Activated CD4-positive, alpha-beta T cell treated with anti-CD3 and anti-CD28 coated beads, Interleukin-2, amount 50 U/mL, for 48 hours (primary cell): Measurements from ENCODE around the gene NAAA.
"Not testable (repeated sequence)": the region's sequence is repeated elsewhere in the genome, so short reads cannot be mapped to it uniquely, and the experiment has no call there.

Experiments
- DNase-seq, 2 experiments: peaks; one replicate each; pipeline ENCODE4 v3.0.0-alpha.2; 2020

Gene NAAA

DNA sequence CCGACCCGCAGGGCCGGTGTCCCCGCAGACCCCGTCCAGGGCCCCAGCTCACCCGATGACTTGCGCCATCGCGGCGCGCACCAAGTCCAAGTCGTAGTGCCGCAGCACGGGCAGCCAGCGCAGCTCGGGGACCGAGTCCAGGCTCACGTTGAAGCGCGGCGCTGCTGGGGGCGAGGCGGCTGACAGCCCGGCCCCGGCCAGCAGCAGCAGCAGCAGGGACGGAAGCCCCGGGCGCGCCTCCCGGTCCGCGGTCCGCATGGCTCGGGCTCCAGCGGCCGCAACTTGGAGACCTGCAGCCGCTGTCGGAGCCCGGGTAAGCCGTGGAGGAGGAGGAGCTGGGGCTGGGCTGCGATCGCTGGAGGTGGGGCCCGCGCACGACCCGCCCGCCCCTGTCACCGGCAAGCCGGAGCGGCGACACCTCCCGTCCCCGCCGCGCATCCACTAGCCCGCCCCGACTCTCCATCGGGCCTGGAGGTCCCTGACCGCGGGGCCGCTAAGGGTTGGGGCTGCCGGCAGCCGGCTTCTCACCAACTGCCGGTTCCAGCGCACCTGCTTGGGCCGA is at the start of gene NAAA:
Gene NAAA (minus strand): TSS at position 322 of the 562 bp plus-strand sequence. CDS start 64 bp downstream, at position 258.
- peak; percentile 81 to 85 for DNase-seq

DNA sequence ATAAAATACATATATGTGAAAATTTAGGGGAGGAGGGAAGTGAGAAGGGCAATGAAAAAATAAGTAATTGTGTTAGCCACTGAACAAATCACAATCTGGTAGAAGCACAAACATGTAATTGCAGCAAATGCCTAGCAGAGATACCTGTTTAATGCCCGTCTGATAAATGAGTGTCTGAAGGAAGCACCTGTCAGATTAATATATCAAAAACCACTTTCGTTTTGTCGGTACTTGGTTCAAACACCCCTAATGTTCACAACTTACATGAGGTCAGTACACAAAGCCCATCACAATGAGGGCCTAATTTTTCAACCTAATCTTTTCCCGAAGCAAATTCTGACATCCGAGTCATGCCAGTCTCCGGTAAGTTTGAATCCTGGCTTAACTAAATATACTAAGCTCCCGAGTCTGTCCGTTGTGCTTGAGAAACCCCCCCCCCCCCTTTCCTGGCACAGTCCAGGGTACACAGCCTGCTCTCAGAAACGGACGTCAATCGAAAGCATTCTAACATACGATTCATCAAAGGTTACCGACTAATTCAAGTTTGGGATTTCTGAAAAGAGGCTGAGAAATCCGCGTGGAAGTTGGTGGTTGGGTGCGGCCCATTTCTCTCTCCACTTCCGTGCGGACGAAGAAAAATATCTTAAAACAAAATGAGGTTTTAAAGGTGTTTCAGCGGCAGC is 49.2 kb upstream of the NAAA start:
- no peak for DNase-seq

DNA sequence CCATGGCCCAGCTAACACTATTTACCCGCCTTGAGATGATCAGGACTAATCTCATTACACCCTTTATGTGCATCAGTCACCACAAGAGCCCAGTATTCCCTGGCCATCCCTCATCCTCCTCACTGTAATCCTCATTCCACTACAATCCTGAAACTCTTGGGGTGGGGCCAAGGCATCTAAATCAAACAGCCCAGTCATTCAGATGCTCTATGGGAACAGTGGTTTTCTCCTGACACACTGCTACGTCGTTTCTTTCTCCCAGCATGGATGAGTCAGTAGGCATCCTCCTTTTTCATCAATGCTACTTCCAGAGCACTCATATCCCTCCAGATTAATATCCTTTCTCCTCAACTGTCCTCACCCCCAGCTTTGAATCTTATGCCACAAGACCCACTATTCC is 44.3 kb upstream of the NAAA start:
- DNase-seq = no peak

DNA sequence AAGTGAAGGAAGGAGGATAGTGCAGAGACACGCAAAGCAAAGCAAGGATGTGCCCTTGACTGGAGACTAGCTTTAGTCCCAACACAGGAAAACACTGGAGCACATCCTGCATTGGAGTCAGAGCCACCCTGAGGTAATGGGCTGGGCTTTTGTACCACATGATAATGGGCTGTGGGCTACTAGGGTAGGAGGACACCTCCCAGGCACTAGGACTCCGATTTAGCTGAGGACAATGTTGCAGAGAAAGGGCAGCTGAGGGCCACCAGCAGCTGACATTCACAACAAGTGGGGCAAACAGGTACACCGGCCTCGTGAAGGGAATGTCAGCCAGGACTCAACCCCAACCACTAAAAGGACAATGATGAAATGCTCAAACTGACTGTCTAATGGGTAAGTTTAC is 39.8 kb upstream of the NAAA start:
- DNase-seq = no peak

DNA sequence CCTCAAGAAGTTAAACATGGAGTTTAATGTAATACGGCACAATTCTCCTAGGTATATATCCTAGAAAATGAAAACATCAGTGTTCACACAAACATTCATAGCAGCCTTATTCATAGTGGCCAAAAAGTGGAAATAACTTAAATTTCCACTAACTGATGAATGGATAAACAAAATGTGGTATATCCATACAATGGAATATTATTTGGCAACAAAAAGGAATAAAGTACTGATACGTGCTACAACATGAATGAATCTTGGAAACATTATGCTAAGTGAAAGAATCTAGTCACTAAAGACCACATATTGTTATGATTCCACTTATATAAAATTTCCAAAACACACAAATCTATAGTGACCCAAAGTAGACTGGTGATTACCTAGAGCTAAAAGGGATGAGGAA is 35.4 kb upstream of the NAAA start:
- no peak for DNase-seq

DNA sequence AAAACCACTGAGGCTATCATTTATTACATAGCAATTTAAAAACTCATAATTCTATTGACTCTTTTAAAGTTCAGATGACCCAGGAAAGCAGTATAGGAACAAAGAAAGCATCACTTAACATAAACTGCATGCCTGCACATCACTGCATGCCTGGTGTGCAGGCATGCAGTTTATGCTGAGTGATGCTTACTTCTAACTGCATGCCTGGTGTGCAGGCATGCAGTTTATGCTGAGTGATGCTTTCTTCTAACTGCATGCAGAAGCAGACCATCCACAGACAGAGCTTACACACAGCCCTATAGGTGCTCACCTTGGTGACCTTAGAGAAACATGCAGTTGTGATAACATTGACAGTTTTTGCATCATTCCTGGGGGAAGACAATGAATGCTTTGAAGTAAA is 33.0 kb upstream of the NAAA start:
- no peak for DNase-seq

DNA sequence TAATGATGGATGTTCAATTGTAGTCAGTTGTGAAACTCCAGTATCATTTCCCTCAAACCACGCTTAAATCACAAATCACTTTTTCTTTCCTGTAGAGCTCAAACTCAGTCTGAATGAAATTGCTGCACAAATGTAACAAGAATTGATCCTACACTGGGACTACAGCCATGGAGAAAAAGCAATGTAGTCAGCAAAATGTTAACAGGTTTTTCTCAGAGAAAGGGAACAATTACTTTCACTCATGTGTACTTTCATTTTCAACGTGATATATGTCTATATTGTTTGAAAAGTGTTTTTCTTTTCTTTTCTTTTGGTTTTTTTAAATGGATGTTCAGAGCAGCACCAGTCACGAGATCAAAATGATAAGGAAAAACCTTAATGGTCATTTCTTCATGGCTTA is 27.3 kb upstream of the NAAA start:
- DNase-seq = no peak

DNA sequence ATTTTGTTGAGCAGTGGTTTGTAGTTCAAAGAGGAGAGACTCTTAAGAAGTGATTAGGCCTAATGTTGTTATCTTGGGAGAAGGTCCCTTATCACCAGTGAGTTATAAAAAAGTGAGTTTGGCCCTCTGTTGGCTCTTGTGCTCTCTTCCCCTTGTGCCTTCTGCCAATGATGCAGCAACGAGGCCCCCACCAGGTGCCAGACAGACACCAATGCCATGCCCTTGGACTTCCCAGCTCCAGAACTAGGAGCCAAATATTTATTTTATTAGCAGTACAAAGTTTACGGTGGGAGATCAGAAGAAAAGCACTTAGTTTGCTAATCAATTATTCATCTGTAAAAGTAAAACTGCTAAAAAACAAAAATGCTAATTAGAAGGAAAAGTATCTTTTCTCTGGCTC is 22.7 kb upstream of the NAAA start:
- no peak for DNase-seq

DNA sequence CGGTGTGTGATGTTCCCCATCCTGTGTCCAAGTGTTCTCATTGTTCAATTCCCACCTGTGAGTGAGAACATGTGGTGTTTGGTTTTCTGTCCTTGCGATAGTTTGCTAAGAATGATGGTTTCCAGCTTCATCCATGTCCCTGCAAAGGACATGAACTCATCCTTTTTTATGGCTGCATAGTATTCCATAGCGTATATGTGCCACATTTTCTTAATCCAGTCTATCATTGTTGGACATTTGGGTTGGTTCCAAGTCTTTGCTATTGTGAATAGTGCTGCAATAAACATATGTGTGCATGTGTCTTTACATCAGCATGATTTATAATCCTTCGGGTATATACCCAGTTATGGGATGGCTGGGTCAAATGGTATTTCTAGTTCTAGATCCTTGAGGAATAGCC is 21.3 kb upstream of the NAAA start:
- not testable (repeated sequence) for DNase-seq

DNA sequence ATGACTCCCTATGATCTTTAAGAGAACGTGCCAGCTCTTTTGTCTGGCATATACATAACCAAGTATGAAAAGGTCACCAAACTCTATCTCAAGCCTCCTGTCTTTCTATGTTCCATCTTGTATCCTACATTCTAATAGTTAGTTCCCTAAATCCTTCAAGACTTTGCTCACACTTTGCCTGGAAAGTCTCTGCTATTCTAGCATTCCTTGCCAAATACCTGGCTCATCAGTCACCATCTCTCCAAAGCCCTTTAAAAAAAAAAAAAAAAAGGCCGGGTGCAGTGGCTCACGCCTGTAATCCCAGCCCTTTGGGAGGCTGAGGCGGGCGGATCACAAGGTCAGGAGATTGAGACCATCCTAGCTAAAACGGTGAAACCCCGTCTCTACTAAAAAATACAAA is 17.7 kb upstream of the NAAA start:
- not testable (repeated sequence) for DNase-seq

DNA sequence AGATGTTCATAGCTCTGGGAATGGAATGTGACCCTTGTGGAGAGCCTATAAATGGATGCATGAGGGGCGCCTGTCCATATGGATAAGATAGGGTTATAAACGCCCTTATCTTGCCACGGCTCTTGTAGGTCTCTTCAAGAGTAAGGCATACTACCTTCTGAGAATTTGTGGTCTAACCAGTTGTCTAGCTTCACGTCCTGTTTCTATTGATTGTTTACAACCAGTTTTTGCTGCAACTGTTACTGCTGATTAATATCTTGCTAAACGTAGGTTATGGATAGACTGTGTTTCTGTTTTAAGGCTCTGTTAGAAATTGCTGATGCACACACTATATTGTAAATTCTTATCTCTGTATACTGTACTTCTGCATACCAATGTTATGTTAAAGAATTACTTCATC is 14.0 kb upstream of the NAAA start:
- not testable (repeated sequence) for DNase-seq

DNA sequence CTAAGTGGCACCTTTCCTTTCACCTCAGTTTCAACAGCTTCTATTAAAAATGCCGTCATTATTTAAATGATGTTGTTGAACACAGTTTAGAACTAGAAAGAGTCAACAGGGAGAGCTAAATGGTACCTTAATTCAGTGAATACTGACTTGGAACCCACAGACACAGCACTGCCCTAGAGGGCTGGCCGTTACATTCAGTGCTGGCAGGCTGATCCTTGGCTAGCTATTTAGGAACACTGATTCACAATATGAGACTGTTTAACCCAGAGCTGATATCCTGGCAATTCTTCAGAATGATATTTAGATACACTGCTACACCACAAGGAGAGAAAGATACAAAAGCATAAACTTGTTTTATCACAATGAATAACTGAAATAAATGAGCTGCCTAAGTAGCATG is 12.7 kb upstream of the NAAA start:
- DNase-seq = no peak

DNA sequence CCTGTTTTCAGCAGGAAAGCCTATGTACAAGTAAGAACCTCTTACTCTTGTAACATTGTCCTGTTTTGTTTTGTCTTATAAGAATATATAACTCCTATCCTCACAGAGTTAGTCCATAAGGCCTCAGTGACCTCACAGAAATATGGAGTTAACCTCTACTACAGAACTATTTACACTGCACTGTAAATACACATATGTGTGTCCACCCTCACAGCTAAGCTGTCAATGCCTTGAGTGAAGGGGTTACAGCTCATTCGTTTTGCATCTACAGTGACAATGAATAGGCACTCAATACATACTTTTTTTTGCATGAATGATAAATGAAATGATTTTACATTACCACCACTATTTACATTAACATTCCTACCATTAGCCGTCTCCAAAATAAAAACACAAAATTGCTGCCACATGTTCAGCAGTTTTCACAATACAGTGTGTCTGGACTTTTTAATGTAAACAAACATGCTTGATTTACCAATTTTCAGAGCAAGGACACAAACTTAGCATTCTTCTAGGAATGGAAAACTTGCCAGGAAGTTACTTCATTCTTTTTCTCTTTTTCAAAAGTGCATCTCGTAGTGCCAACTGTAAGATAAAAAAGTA is 9.5 kb upstream of the NAAA start:
- DNase-seq = no peak

DNA sequence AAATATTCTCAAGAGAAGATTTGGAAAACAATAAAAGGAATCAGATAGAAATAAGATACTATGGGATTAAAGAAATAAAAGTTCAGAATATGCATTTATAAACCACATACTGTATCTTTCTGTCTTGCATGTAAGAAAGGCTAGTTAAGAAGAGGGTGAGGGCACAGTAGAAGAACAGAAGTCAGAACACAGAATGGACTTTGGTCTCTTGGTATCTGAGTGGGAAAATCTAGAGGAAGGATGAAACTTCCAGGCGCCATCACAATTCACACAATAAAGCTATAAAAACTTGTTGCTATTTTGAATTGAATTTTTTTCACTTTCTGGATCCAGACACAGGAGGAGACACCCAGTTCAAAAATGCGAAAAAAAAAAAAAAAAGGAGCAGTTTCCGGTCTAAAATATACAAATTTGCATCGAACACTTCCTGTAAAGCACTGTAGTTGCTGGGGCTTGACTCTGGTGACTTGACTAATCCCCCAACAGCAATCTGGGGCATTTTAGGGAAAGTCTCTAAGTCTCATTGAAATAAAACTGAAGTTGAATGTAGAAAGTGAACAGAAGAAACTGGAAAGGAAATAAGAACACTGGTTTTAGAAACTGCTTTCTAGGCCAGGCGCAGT is 8.1 kb upstream of the NAAA start:
- no peak for DNase-seq

DNA sequence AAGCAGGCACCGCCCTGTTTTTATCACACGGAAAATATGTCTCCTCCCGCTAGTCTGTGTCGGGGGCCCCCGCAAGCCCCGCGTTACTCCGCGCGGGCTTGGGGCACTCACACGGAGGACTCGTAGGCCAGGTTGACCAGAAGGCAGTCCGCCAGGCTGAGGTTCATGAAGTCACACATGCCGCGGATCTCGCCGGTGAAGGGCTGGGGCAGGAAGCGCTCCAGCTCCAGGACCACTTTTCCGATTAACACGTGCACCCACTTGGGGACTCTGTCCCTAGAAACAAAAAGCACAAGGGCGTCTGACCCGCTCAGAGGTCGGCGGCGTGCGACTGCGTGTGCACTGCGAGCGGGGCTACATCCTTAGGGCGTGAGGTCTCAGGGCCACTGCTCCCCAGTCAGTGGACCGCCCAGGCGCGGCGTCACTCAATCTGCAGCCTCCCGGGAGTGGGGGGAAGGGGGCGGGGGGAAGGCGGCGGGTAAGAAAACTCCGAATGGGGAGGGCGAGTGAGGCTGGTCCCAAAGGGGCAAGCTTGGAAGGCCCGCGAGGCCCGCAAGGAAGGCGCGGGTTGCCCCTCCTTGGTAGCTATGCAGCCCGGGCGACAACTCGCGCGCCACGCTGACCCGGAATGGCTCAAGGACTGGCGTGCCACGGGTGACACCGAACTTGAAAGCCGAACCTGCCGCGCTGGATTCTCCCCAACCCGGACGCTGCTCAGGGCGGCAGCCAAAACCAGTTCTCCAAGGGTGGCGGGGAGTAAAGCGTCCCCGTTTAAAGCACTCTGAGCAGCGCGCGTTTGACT is 722 bp downstream of the NAAA start:
- peak; percentile 81 to 85 for DNase-seq

DNA sequence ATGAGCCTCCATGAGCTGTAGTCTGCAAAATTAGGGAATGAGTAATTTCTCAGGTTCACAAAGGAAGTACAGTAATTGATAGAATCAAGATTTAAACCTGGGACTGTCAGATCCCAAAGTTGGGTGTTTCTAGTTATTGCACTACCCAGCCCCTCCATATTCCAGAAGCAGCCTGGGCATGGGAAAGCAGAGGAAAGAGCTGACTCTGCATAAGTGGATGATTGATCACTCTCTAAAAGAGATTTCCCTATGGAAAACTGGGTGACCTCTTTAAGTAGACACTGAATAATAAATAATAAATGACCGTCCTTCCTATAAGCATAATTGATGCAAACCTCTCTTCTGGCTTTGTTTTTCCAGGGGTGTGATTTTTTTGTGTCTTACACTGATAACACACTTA is 5.2 kb downstream of the NAAA start:
- no peak for DNase-seq

DNA sequence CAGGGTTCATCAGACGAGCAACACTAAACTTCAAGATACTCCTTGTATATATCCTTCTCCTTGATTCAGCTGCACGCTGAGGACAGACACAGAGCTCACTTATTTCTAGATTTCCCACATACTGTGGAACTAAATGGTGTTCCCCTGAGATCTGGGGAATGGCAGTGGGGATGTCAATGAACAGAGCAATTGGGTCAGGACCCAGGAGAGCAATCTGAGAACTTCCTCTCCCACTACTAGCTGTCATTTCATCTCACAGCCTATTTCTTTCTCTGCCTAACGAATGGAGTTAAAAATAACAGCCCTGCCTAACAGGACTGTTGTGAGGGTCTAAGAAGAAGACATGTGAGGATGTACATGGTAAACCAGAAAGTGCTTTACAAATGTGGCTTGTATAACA is 10.7 kb downstream of the NAAA start:
- DNase-seq = no peak

DNA sequence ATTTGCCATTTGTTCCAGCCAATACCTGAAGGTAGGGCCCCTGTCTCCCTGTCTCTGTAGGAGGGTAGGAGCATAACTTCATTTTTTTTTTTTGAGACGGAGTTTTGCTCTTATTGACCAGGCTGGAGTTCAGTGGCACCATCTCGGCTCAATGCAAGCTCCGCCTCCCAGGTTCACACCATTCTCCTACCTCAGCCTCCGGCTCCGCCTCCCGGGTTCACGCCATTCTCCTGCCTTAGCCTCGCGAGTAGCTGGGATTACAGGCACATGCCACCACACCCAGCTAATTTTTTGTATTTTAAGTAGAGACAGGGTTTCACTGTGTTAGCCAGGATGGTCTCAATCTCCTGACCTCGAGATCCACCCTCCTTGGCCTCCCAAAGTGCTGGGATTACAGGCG is 15.9 kb downstream of the NAAA start:
- not testable (repeated sequence) for DNase-seq

DNA sequence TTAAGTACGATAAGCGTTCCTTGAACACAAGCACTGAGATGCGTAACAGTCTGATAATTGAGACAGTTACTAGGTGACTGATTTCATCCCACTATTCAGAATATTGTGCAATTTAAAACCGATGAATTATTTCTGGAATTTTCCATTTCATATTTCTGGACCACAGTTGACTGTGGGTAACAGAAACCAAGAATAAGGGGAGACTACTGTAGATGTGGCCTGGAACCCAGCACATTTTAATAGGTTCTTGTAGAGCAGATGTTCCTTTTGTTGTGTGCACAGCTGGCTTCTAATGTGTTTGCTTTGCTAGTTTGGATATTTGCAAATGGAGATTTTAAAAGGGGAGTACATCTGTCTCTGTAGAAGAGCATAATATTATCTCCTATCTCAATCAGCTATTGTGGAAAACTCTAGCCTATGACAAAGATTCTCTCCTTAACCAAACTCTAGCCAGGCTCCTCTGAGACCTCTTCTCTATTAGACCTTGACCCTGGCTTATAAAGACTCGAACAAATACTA is 16.4 kb downstream of the NAAA start:
- DNase-seq = no peak

DNA sequence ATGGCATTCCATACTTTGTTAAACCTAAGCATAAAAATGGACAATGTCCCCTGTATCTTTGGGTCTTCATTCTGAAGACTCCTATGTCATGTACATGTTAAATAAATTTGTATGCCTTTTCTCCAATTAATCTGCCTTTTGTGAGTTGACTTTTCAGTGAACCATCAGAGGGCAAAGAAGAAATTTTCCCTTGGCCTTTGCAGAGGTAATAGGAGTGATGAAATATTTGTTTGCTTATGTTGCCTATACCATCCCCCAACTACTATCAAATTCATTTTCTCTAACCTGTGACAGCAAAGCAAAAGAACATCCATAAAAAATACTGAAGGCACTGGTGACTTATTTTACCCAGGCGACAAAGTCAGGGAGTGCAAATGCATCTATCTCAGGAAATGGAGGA is 18.2 kb downstream of the NAAA start:
- no peak for DNase-seq

DNA sequence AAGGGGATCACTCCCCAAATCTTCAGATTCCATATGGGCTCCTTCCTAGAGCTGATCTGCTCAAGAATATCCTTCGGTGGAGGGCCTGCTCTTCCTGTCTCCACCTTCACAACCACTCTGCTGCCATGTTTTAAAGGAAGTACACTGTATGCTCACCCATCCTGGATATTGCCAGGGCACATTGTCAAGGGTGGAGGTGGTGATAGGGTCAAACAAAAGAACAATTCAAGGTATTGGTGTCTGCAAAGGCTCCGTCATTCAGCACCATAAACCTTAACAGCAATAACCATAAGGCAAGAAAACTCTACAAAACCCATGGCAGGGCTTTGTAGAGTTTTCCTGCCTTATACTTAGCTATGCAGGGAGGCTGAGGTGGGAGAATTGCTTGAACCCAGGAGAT is 18.9 kb downstream of the NAAA start:
- no peak for DNase-seq

DNA sequence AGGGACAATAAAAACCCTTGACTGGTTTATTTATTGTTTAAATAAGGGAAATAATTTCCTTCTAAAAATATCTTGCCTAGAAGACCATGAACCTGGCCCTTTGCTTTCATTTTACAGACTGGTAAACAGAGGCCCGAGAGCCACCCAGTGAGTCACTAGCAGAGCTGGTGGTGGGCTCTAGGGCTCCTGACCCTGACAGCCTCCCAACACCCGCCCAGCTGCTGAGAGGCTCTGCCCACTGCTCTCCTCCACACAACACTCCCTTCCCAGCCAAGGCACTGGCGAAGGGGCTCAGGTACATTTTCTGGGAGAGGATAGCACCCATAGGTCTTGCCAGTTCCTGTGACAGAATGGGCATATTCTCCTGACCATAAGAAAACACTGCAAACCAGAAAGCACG is 20.5 kb downstream of the NAAA start:
- DNase-seq = no peak

DNA sequence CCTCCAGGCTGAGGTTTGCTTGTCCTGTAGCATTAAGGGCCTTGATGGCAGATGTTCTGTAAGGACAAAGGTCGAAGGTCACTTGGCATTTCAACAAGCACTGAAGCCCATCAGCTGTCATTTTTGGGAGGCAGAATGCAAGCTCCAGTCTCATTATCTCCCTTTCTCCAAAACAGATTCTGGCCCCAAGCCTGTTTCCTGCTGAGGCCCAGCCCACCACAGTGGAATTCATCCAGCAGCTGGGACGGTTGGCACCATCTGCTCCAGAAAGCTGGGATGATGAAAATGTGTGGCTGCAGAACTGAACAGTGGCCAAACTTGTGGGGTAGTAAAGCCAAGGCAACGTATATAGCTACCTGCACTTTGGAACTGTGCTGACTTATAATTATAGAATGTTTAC is 20.9 kb downstream of the NAAA start:
- DNase-seq = no peak
